GM12865 (cell line): ENCODE data around the gene ATPAF1.

Experiments
- DNase-seq: peaks from one replicate; pipeline ENCODE4 v3.0.0; 2010; ENCODE audit warnings: low read depth
- H3K4me3 ChIP-seq: 2 replicates; pipeline ENCODE4 v1.5.1; 2011; ENCODE audit warnings: mild to moderate bottlenecking, low read depth, low read length, control low read depth
- CTCF ChIP-seq: IDR thresholded peaks from 2 replicates; pipeline ENCODE4 v1.5.1; 2011; ENCODE audit warnings: low read length, control low read depth, low read depth, inconsistent platforms; ENCODE audit not compliant: insufficient read depth; ENCODE audit errors: missing control alignments

ATPAF1 gene

GRCh38 chr1:46689356-46689755 lies 21.2 kb upstream of the ATPAF1 start:
- DNase-seq, result no peak
- no peak overlapping the region for H3K4me3 ChIP-seq
- no peak for TF ChIP-seq CTCF

GRCh38 chr1:46687921-46688509 lies 19.9 kb upstream of the ATPAF1 start:
- no peak overlapping the region for H3K4me3 ChIP-seq
- no peak for DNase-seq
- TF ChIP-seq CTCF, result no peak

GRCh38 chr1:46687093-46687659 lies 19.0 kb upstream of the ATPAF1 start:
- DNase-seq, result no peak
- no peak for TF ChIP-seq CTCF
- no peak overlapping the region for H3K4me3 ChIP-seq

GRCh38 chr1:46686255-46686654 lies 18.1 kb upstream of the ATPAF1 start:
- DNase-seq, result no peak
- no peak for TF ChIP-seq CTCF
- H3K4me3 ChIP-seq, result no peak overlapping the region

GRCh38 chr1:46684670-46685069 lies 16.5 kb upstream of the ATPAF1 start:
- TF ChIP-seq CTCF, result no peak

GRCh38 chr1:46682064-46682463 lies 13.9 kb upstream of the ATPAF1 start:
- DNase-seq, result no peak
- TF ChIP-seq CTCF, result no peak
- no peak overlapping the region for H3K4me3 ChIP-seq

More at GRCh38 chr1:46684670-46685069, 16.5 kb upstream of the ATPAF1 start:
- H3K4me3 ChIP-seq, result no peak overlapping the region
- no peak for DNase-seq
